Measurements from ENCODE around the gene TRAF3IP3.

TRAF3IP3 gene

GRCh38 chr1:209727286-209727685, 28.6 kb upstream of the TRAF3IP3 start:
- H3K4me3 ChIP-seq (ENCODE audit: low read depth, low read length), result no peak overlapping the region
- TF ChIP-seq CTCF (IDR thresholded peaks at IDR 0.05; ENCODE audit: borderline replicate concordance, insufficient read depth, low read depth, low read length), result no peak

- no peak for TF ChIP-seq CTCF (IDR thresholded peaks at IDR 0.05; ENCODE audit: borderline replicate concordance, insufficient read depth, low read depth, low read length)
- H3K4me3 ChIP-seq (ENCODE audit: low read depth, low read length), result no peak overlapping the region
These were observed 28.1 kb upstream of the TRAF3IP3 start for GRCh38 chr1:209727785-209728184.

- TF ChIP-seq CTCF (IDR thresholded peaks at IDR 0.05; ENCODE audit: borderline replicate concordance, insufficient read depth, low read depth, low read length), result no peak
- no peak overlapping the region for H3K4me3 ChIP-seq (ENCODE audit: low read depth, low read length)
These were observed 27.4 kb upstream of the TRAF3IP3 start for GRCh38 chr1:209728466-209728865.

- TF ChIP-seq CTCF (IDR thresholded peaks at IDR 0.05; ENCODE audit: borderline replicate concordance, insufficient read depth, low read depth, low read length), result no peak
- H3K4me3 ChIP-seq (ENCODE audit: low read depth, low read length), result no peak overlapping the region
These were observed 26.4 kb upstream of the TRAF3IP3 start for GRCh38 chr1:209729436-209729835.

- no peak for TF ChIP-seq CTCF (IDR thresholded peaks at IDR 0.05; ENCODE audit: borderline replicate concordance, insufficient read depth, low read depth, low read length)
- no peak overlapping the region for H3K4me3 ChIP-seq (ENCODE audit: low read depth, low read length)
These were observed 23.1 kb upstream of the TRAF3IP3 start for GRCh38 chr1:209732725-209733124.

GRCh38 chr1:209733409-209734192, 22.3 kb upstream of the TRAF3IP3 start:
- TF ChIP-seq CTCF (IDR thresholded peaks at IDR 0.05; ENCODE audit: borderline replicate concordance, insufficient read depth, low read depth, low read length), result no peak
- H3K4me3 ChIP-seq (ENCODE audit: low read depth, low read length), result no peak overlapping the region

- no peak overlapping the region for H3K4me3 ChIP-seq (ENCODE audit: low read depth, low read length)
- TF ChIP-seq CTCF (IDR thresholded peaks at IDR 0.05; ENCODE audit: borderline replicate concordance, insufficient read depth, low read depth, low read length), result no peak
These were observed 19.2 kb upstream of the TRAF3IP3 start for GRCh38 chr1:209736490-209737117.
